ENCODE data around the gene INTS12.

Gene INTS12

GRCh38 chr4:105708181-105709080 is at the start of gene INTS12, which contains the start of gene GSTCD:
Gene INTS12 (minus strand): TSS chr4:105708689. CDS start chr4:105700005, 8,684 bp downstream.
Gene GSTCD (plus strand): TSS chr4:105708784. CDS start chr4:105717614, 8,830 bp downstream.
- TF ChIP-seq HDGF (IDR thresholded peaks at IDR 0.05; ENCODE audit: borderline replicate concordance) (no peak), BHLHE40 (IDR thresholded peaks at IDR 0.05; ENCODE audit: borderline replicate concordance) (no peak), SP1 (IDR thresholded peaks at IDR 0.05) (no peak), SUZ12 (IDR thresholded peaks at IDR 0.05) (no peak), ARNT (IDR thresholded peaks at IDR 0.05) (peak; percentile 88), FOXA1 (IDR thresholded peaks at IDR 0.05) (no peak), CTBP1 (IDR thresholded peaks at IDR 0.05; ENCODE audit: borderline replicate concordance) (peak; percentile 98), TARDBP (IDR thresholded peaks at IDR 0.05) (no peak), ZNF384 (IDR thresholded peaks at IDR 0.05) (peak; percentile 68), PKNOX1 (IDR thresholded peaks at IDR 0.05) (peak; percentile 94), ELF4 (IDR thresholded peaks at IDR 0.05) (peak; percentile 65), LEF1 (IDR thresholded peaks at IDR 0.05; ENCODE audit: borderline replicate concordance) (peak; percentile 54; the same call in 1 of the 2 replicates), FOXK2 (IDR thresholded peaks at IDR 0.05) (no peak), L3MBTL2 (conservative IDR thresholded peaks at IDR 0.05) (peak; percentile 39; the same call in 1 of the 2 replicates), FOXM1 (IDR thresholded peaks at IDR 0.05; ENCODE audit: borderline replicate concordance) (peak; percentile 91), NFRKB (IDR thresholded peaks at IDR 0.05) (0 out of 2 replicates have a peak, but pooled peaks have one; percentile 39)
- POLR2A ChIA-PET: interaction anchor here (1.0 kb wide), 1 partner anchor 139 kb away, joined by 3 read pairs; no protein-coding TSS in a partner anchor
- CTCF ChIA-PET: no interaction called here
- DNase-seq (ENCODE audit: extremely low spot score): peak; percentile 76

- no peak for TF ChIP-seq PKNOX1 (IDR thresholded peaks at IDR 0.05)
- no peak for TF ChIP-seq ELF4 (IDR thresholded peaks at IDR 0.05)
- TF ChIP-seq FOXK2 (IDR thresholded peaks at IDR 0.05): no peak
- TF ChIP-seq NFRKB (IDR thresholded peaks at IDR 0.05): no peak
- no peak for TF ChIP-seq LEF1 (IDR thresholded peaks at IDR 0.05; ENCODE audit: borderline replicate concordance)
- TF ChIP-seq ZNF384 (IDR thresholded peaks at IDR 0.05): no peak
- TF ChIP-seq L3MBTL2 (conservative IDR thresholded peaks at IDR 0.05): no peak
- CTCF ChIA-PET: interaction anchor here (0.6 kb wide), 1 partner anchor 40 kb away, joined by 3 read pairs; no protein-coding TSS in a partner anchor
- POLR2A ChIA-PET: no interaction called here
- DNase-seq (ENCODE audit: extremely low spot score): no peak
Measured at GRCh38 chr4:105755375-105755774, 46.9 kb upstream of the INTS12 start.

- DNase-seq (ENCODE audit: extremely low spot score): no peak
- TF ChIP-seq FOXM1 (IDR thresholded peaks at IDR 0.05; ENCODE audit: borderline replicate concordance) (no peak), NFRKB (IDR thresholded peaks at IDR 0.05) (no peak), FOXK2 (IDR thresholded peaks at IDR 0.05) (no peak), PKNOX1 (IDR thresholded peaks at IDR 0.05) (no peak), TARDBP (IDR thresholded peaks at IDR 0.05) (no peak), L3MBTL2 (conservative IDR thresholded peaks at IDR 0.05) (no peak), HDGF (IDR thresholded peaks at IDR 0.05; ENCODE audit: borderline replicate concordance) (no peak), ZNF384 (IDR thresholded peaks at IDR 0.05) (no peak), ELF4 (IDR thresholded peaks at IDR 0.05) (no peak), BHLHE40 (IDR thresholded peaks at IDR 0.05; ENCODE audit: borderline replicate concordance) (no peak), SP1 (IDR thresholded peaks at IDR 0.05) (no peak), FOXA1 (IDR thresholded peaks at IDR 0.05) (no peak), SUZ12 (IDR thresholded peaks at IDR 0.05) (no peak), CTBP1 (IDR thresholded peaks at IDR 0.05; ENCODE audit: borderline replicate concordance) (no peak), ARNT (IDR thresholded peaks at IDR 0.05) (no peak), LEF1 (IDR thresholded peaks at IDR 0.05; ENCODE audit: borderline replicate concordance) (no peak)
- CTCF ChIA-PET: no interaction called here
- POLR2A ChIA-PET: interaction anchor here (0.6 kb wide), 1 partner anchor 22 kb away, joined by 3 read pairs; no protein-coding TSS in a partner anchor
Measured at GRCh38 chr4:105753361-105753760, 44.9 kb upstream of the INTS12 start.

- ChIA-PET POLR2A (no interaction called here), CTCF (no interaction called here)
- DNase-seq (ENCODE audit: extremely low spot score): no peak
- TF ChIP-seq TARDBP (IDR thresholded peaks at IDR 0.05): no peak
- TF ChIP-seq ELF4 (IDR thresholded peaks at IDR 0.05): no peak
- no peak for TF ChIP-seq L3MBTL2 (conservative IDR thresholded peaks at IDR 0.05)
- no peak for TF ChIP-seq PKNOX1 (IDR thresholded peaks at IDR 0.05)
- no peak for TF ChIP-seq CTBP1 (IDR thresholded peaks at IDR 0.05; ENCODE audit: borderline replicate concordance)
- TF ChIP-seq FOXM1 (IDR thresholded peaks at IDR 0.05; ENCODE audit: borderline replicate concordance): no peak
- TF ChIP-seq ARNT (IDR thresholded peaks at IDR 0.05): no peak
- TF ChIP-seq FOXA1 (IDR thresholded peaks at IDR 0.05): no peak
- no peak for TF ChIP-seq SUZ12 (IDR thresholded peaks at IDR 0.05)
- TF ChIP-seq ZNF384 (IDR thresholded peaks at IDR 0.05): no peak
- TF ChIP-seq HDGF (IDR thresholded peaks at IDR 0.05; ENCODE audit: borderline replicate concordance): no peak
- TF ChIP-seq LEF1 (IDR thresholded peaks at IDR 0.05; ENCODE audit: borderline replicate concordance): no peak
Measured at GRCh38 chr4:105751718-105752299, 43.3 kb upstream of the INTS12 start.

Measured in HEK293T (cell line).